K562 (cell line): ENCODE results near the gene IRAK3.

ENCODE experiments used
- CTBP1 ChIP-seq: fragments of 450-650 bp; IDR thresholded peaks from 2 replicates; pipeline ENCODE4 v1.6.1; 2016; ENCODE audit warnings: borderline replicate concordance
- FUS ChIP-seq: fragments of 200-400 bp; formaldehyde crosslinking; optimal IDR thresholded peaks from 2 replicates; pipeline ENCODE3; 2017; ENCODE audit warnings: low read depth, low read length
- GABPB1 ChIP-seq: sonication (generic); formaldehyde crosslinking; IDR thresholded peaks from 2 replicates; pipeline ENCODE4 v1.8.0; 2022; ENCODE audit warnings: mild to moderate bottlenecking, missing genetic modification reagents
- NFE2L1 ChIP-seq: fragments of 450-650 bp; IDR thresholded peaks from 2 replicates; pipeline ENCODE4 v1.6.1; 2016; ENCODE audit warnings: missing genetic modification characterization, low read depth, mild to moderate bottlenecking, missing compliant biosample characterization, moderate library complexity, borderline replicate concordance
- ZFX ChIP-seq: sonication (generic); formaldehyde crosslinking; IDR thresholded peaks from 2 replicates; pipeline ENCODE4 v1.8.0; 2022; ENCODE audit warnings: mild to moderate bottlenecking, missing genetic modification reagents, moderate library complexity
- ZNF232 ChIP-seq: sonication (generic); formaldehyde crosslinking; IDR thresholded peaks from 2 replicates; pipeline ENCODE4 v1.8.0; 2022; ENCODE audit warnings: mild to moderate bottlenecking, missing genetic modification reagents
- ZNF551 ChIP-seq: fragments of 250-450 bp; sonication (Bioruptor Pico); IDR thresholded peaks from 2 replicates; pipeline ENCODE4 v1.5.0; 2021; ENCODE audit warnings: mild to moderate bottlenecking, moderate library complexity
- TF ChIP-seq, protein P1 (sequence below), 2 experiments: IDR thresholded peaks; 2 replicates each; pipeline ENCODE4 v1.6.1; 2012; ENCODE audit warnings: improper control_type of control experiment in 2 of 2, low read depth in 2 of 2, low read length in 2 of 2, borderline replicate concordance in 1 of 2

DNA sequence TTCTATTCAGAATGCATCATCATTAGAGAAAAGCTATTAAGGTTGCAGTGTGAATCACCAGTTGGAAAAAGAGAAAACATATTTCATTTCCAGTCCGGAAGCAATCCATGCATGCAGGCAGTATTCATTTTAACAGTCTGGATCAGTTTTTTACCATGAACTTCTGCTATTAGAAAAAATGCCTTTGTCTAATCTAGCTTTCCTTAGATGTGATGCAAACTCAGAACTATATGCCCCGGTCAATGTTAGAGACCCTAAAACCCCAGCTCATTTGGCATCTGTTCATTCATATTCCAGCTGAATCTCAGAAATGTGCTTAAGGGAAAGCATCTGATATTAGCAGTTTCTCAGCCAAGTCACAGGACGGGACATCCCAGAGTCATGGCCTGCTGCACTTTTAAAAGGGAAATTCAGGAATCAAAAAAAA is 8.5 kb downstream of the IRAK3 start:
- TF ChIP-seq ZNF232 (CRISPR knock-in tag), result no peak
- TF ChIP-seq ZNF551 (CRISPR knock-in tag), result no peak
- TF ChIP-seq, protein P1, sequence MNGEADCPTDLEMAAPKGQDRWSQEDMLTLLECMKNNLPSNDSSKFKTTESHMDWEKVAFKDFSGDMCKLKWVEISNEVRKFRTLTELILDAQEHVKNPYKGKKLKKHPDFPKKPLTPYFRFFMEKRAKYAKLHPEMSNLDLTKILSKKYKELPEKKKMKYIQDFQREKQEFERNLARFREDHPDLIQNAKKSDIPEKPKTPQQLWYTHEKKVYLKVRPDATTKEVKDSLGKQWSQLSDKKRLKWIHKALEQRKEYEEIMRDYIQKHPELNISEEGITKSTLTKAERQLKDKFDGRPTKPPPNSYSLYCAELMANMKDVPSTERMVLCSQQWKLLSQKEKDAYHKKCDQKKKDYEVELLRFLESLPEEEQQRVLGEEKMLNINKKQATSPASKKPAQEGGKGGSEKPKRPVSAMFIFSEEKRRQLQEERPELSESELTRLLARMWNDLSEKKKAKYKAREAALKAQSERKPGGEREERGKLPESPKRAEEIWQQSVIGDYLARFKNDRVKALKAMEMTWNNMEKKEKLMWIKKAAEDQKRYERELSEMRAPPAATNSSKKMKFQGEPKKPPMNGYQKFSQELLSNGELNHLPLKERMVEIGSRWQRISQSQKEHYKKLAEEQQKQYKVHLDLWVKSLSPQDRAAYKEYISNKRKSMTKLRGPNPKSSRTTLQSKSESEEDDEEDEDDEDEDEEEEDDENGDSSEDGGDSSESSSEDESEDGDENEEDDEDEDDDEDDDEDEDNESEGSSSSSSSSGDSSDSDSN (IDR thresholded peaks at IDR 0.05; ENCODE audit: borderline replicate concordance in 1 of 2, low read depth in 2 of 2, low read length in 2 of 2), result no peak
- TF ChIP-seq GABPB1 (CRISPR knock-in tag), result no peak
- no peak for TF ChIP-seq CTBP1
- no peak for TF ChIP-seq ZFX
- no peak for TF ChIP-seq FUS
- TF ChIP-seq NFE2L1, result no peak
